ENCODE results near the gene SDHD. TPM values are rescaled to one million over a fixed set of nuclear protein-coding genes. Genes with fewer than 3 reads are reported as not detected.

Gene SDHD
- total RNA-seq, 1 donor from 2014 or later, result 46.9 TPM

- no peak overlapping the region for H3K4me3 Mint-ChIP-seq (ENCODE audit: low read depth)
- no peak overlapping the region for H3K27ac Mint-ChIP-seq
- peaks cover 7% of the 10 kb centered on the region for H3K9me3 Mint-ChIP-seq (ENCODE audit: low read depth)
- no peaks in the 10 kb centered on the region for H3K27me3 Mint-ChIP-seq
- peak; percentile 82 for TF ChIP-seq CTCF (IDR thresholded peaks at IDR 0.05; ENCODE audit: unreplicated experiment)
- H3K36me3 Mint-ChIP-seq (ENCODE audit: insufficient read depth), result peaks cover 2% of the 10 kb centered on the region
- H3K4me1 Mint-ChIP-seq (ENCODE audit: low read depth), result no peaks in the 10 kb centered on the region
- DNase-seq (ENCODE audit: low spot score, unreplicated experiment), result no peak
These were observed 27.1 kb downstream of the SDHD start for GRCh38 chr11:112113539-112114457.

- peaks cover 7% of the 10 kb centered on the region for H3K9me3 Mint-ChIP-seq (ENCODE audit: low read depth)
- no peak for TF ChIP-seq CTCF (IDR thresholded peaks at IDR 0.05; ENCODE audit: unreplicated experiment)
These were observed 27.8 kb downstream of the SDHD start for GRCh38 chr11:112114460-112114859.

GRCh38 chr11:112115386-112115785 lies 28.7 kb downstream of the SDHD start:
- TF ChIP-seq CTCF (IDR thresholded peaks at IDR 0.05; ENCODE audit: unreplicated experiment), result no peak

More at GRCh38 chr11:112114460-112114859, 27.8 kb downstream of the SDHD start:
- Mint-ChIP-seq H3K27ac (no peak overlapping the region), H3K4me1 (ENCODE audit: low read depth) (no peaks in the 10 kb centered on the region), H3K36me3 (ENCODE audit: insufficient read depth) (peaks cover 2% of the 10 kb centered on the region), H3K4me3 (ENCODE audit: low read depth) (no peak overlapping the region), H3K27me3 (no peaks in the 10 kb centered on the region)
- DNase-seq (ENCODE audit: low spot score, unreplicated experiment), result no peak

GRCh38 chr11:112118176-112118575 lies 31.5 kb downstream of the SDHD start:
- Mint-ChIP-seq H3K4me1 (ENCODE audit: low read depth) (no peaks in the 10 kb centered on the region), H3K27me3 (no peaks in the 10 kb centered on the region), H3K9me3 (ENCODE audit: low read depth) (no peaks in the 10 kb centered on the region), H3K36me3 (ENCODE audit: insufficient read depth) (no peaks in the 10 kb centered on the region), H3K4me3 (ENCODE audit: low read depth) (no peak overlapping the region), H3K27ac (no peak overlapping the region)
- TF ChIP-seq CTCF (IDR thresholded peaks at IDR 0.05; ENCODE audit: unreplicated experiment), result no peak
- DNase-seq (ENCODE audit: low spot score, unreplicated experiment), result no peak

More at GRCh38 chr11:112115386-112115785, 28.7 kb downstream of the SDHD start:
- H3K9me3 Mint-ChIP-seq (ENCODE audit: low read depth), result peaks cover 6% of the 10 kb centered on the region
- H3K27ac Mint-ChIP-seq, result no peak overlapping the region
- DNase-seq (ENCODE audit: low spot score, unreplicated experiment), result no peak
- peaks cover 2% of the 10 kb centered on the region for H3K36me3 Mint-ChIP-seq (ENCODE audit: insufficient read depth)
- H3K4me1 Mint-ChIP-seq (ENCODE audit: low read depth), result no peaks in the 10 kb centered on the region
- H3K4me3 Mint-ChIP-seq (ENCODE audit: low read depth), result no peak overlapping the region
- H3K27me3 Mint-ChIP-seq, result no peaks in the 10 kb centered on the region

- TF ChIP-seq CTCF (IDR thresholded peaks at IDR 0.05; ENCODE audit: unreplicated experiment), result no peak
- Mint-ChIP-seq H3K4me3 (ENCODE audit: low read depth) (no peak overlapping the region), H3K4me1 (ENCODE audit: low read depth) (no peaks in the 10 kb centered on the region), H3K36me3 (ENCODE audit: insufficient read depth) (no peaks in the 10 kb centered on the region), H3K27me3 (no peaks in the 10 kb centered on the region), H3K27ac (no peak overlapping the region), H3K9me3 (ENCODE audit: low read depth) (no peaks in the 10 kb centered on the region)
- DNase-seq (ENCODE audit: low spot score, unreplicated experiment), result no peak
These were observed 35.4 kb downstream of the SDHD start for GRCh38 chr11:112121981-112122615.

Data from progenitor cell of endocrine pancreas (in vitro differentiated cells).